Activated T-helper 17 cell treated with anti-CD3 and anti-CD28 coated beads, Interleukin-2, amount 50 U/mL, for 72 hours (primary cell): ENCODE results near the gene CHRM4. TPM values are rescaled to one million over a fixed set of nuclear protein-coding genes. Genes with fewer than 3 reads are reported as not detected.

Experiments
- ATAC-seq: fragments of 150-1000 bp; cut with Tn5 transposase; replicated peaks from 2 replicates; pipeline ENCODE4 v1.10.0; 2021; ENCODE audit warnings: mild to moderate bottlenecking, moderate library complexity
- H3K27ac Mint-ChIP-seq: one replicate; pipeline ENCODE4 v1.8.0; 2022; ENCODE audit warnings: mixed read lengths
- H3K27me3 Mint-ChIP-seq: one replicate; pipeline ENCODE4 v1.8.0; 2022; ENCODE audit warnings: mixed read lengths
- H3K36me3 Mint-ChIP-seq: one replicate; pipeline ENCODE4 v1.8.0; 2022; ENCODE audit warnings: low read depth, mild to moderate bottlenecking, mixed read lengths
- H3K4me1 Mint-ChIP-seq: one replicate; pipeline ENCODE4 v1.8.0; 2022; ENCODE audit warnings: mixed read lengths
- H3K4me3 Mint-ChIP-seq: one replicate; pipeline ENCODE4 v1.8.0; 2022; ENCODE audit warnings: mild to moderate bottlenecking, mixed read lengths
- H3K9me3 Mint-ChIP-seq: one replicate; pipeline ENCODE4 v1.8.0; 2022; ENCODE audit warnings: mixed read lengths
- total RNA-seq, 2 donors: library from RNA; stranded (reverse); gene quantifications; one replicate each; pipeline ENCODE4 v1.2.3, GENCODE V29; 2022

CHRM4 gene
- total RNA-seq, 2 donors from 2014 or later: 0.90 to 6.1 TPM

- H3K4me1 Mint-ChIP-seq: peaks cover 49% of the 10 kb centered on the region
- no peaks in the 10 kb centered on the region for H3K27me3 Mint-ChIP-seq
- peaks cover 6% of the 10 kb centered on the region for H3K36me3 Mint-ChIP-seq
- peak overlapping the region; percentile 82 for H3K27ac Mint-ChIP-seq
- H3K4me3 Mint-ChIP-seq: peak overlapping the region; percentile 92
- ATAC-seq: no peak
- H3K9me3 Mint-ChIP-seq: no peaks in the 10 kb centered on the region
Measured at GRCh38 chr11:46347637-46348311, 43.8 kb downstream of the CHRM4 start.

GRCh38 chr11:46346886-46347636 is 44.5 kb downstream of the CHRM4 start, which contains the start of gene DGKZ:
TSS of gene DGKZ (plus strand) at chr11:46347463. CDS start at chr11:46347660, 197 bp downstream.
- no peaks in the 10 kb centered on the region for H3K9me3 Mint-ChIP-seq
- H3K36me3 Mint-ChIP-seq: peaks cover 6% of the 10 kb centered on the region
- H3K27me3 Mint-ChIP-seq: no peaks in the 10 kb centered on the region
- H3K4me3 Mint-ChIP-seq: peak within 1 kb of the TSS; percentile 92
- ATAC-seq: peak; percentile 72
- H3K27ac Mint-ChIP-seq: peak within 1 kb of the TSS; percentile 85
- peaks cover 46% of the 10 kb centered on the region for H3K4me1 Mint-ChIP-seq

DNA sequence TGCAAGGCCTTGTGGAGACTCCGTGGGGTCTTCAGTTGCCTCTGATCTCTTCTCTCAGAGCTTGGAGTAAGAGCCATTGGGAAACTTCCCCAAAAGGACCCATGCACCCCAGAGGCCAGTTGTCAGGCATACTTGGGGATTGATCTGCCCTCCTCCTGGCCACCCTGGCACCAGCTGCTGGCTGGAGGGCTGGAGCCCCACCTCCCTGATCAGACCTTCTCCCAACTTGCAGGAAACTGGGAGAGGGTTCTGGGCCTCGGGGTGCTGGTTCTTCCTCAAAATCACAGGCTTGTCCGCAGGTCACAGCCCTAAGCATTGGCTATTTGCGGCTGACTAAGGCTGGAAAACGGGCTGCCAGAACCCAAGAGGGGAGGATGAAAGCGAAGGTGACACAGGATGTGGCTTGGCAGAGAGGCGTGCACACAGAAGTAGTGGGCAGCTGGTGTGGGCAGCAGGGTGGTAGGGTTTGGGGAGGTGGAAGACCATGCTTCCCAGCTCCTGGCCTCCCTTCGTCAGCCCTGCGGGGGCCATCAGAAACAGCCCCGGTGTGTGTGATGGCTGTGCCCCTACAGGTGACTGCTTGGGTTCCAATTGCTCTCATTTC is 45.6 kb downstream of the CHRM4 start:
- Mint-ChIP-seq H3K9me3 (no peaks in the 10 kb centered on the region), H3K4me1 (peaks cover 44% of the 10 kb centered on the region), H3K4me3 (peak overlapping the region; percentile 80), H3K36me3 (peaks cover 6% of the 10 kb centered on the region), H3K27ac (peak overlapping the region; percentile 85), H3K27me3 (no peaks in the 10 kb centered on the region)
- peak; percentile 8 for ATAC-seq

GRCh38 chr11:46345131-46345597 is 46.4 kb downstream of the CHRM4 start:
- no peaks in the 10 kb centered on the region for H3K27me3 Mint-ChIP-seq
- ATAC-seq: no peak
- peaks cover 44% of the 10 kb centered on the region for H3K4me1 Mint-ChIP-seq
- peaks cover 6% of the 10 kb centered on the region for H3K36me3 Mint-ChIP-seq
- peak overlapping the region; percentile 80 for H3K4me3 Mint-ChIP-seq
- no peaks in the 10 kb centered on the region for H3K9me3 Mint-ChIP-seq
- H3K27ac Mint-ChIP-seq: peak overlapping the region; percentile 51

DNA sequence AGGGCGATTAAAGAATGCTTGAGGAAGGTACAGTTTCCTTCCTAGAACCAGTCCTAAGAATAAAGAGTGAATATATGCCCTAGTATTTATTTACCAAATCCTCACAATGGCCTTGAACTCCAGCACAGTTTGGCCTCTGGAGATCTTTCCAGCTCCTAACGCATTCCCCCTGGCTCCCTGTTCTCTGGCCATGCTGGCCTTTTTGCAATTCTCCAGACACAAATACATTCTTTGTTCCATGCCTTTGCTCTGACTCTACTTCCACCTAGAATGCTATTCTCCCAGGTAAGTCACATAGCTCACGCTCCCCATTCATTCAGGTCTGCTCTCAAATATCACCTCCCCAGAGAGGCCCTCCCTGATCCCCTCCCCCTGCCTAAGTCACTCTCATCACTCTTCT is 48.1 kb downstream of the CHRM4 start:
- Mint-ChIP-seq H3K4me1 (peaks cover 30% of the 10 kb centered on the region), H3K4me3 (no peak overlapping the region), H3K27ac (no peak overlapping the region), H3K9me3 (no peaks in the 10 kb centered on the region), H3K27me3 (no peaks in the 10 kb centered on the region), H3K36me3 (peaks cover 6% of the 10 kb centered on the region)
- ATAC-seq: no peak

- Mint-ChIP-seq H3K9me3 (no peaks in the 10 kb centered on the region), H3K36me3 (peaks cover 6% of the 10 kb centered on the region), H3K27ac (no peak overlapping the region), H3K4me3 (no peak overlapping the region), H3K27me3 (no peaks in the 10 kb centered on the region), H3K4me1 (peaks cover 30% of the 10 kb centered on the region)
- ATAC-seq: no peak
Measured at GRCh38 chr11:46342239-46342638, 49.3 kb downstream of the CHRM4 start.

DNA sequence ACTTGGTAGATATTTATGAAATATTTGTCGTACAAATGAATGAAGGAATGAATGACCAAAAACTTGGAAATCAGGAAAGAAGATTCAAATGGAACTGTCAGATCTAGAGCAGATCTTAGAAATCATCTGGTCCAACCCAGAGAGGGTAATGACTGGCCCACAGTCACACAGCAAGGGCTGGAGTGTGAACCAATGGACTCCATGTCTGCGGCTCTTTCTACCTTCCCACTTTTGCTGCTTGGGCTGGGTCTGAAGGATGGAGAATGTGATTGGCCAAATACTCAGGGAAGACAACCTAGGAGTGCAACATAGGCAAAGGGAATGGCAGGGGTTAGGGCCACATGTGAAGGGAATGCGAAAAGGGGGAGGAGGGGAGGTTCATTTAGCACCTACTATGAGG is 50.1 kb downstream of the CHRM4 start:
- Mint-ChIP-seq H3K27me3 (no peaks in the 10 kb centered on the region), H3K4me1 (peaks cover 24% of the 10 kb centered on the region), H3K4me3 (no peak overlapping the region), H3K36me3 (no peaks in the 10 kb centered on the region), H3K9me3 (no peaks in the 10 kb centered on the region), H3K27ac (peak overlapping the region; percentile 11)
- no peak for ATAC-seq

DNA sequence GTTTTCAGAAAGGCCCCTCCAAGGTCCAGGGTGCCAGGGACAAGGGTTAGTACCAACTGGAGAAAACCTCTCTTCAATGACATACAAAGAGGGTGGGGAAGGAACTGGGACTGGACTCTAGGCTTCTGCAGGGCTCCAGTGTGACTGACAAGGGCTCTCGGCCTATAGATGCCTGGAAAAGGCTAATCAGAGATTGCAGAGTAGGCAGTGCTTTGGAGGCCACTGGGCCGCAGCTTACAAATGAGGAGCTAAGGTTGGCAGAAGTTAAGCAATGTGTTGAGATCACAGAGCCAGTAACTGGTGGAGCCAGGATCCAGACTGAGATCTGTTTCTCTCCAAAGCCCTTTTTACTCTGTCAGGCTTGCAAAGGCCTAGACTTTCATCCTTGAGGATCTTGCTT is 51.8 kb downstream of the CHRM4 start:
- ATAC-seq: no peak
- Mint-ChIP-seq H3K27me3 (no peaks in the 10 kb centered on the region), H3K4me3 (no peak overlapping the region), H3K27ac (no peak overlapping the region), H3K9me3 (no peaks in the 10 kb centered on the region), H3K36me3 (no peaks in the 10 kb centered on the region), H3K4me1 (peaks cover 10% of the 10 kb centered on the region)

GRCh38 chr11:46338988-46339666 is 52.4 kb downstream of the CHRM4 start:
- H3K27ac Mint-ChIP-seq: no peak overlapping the region
- no peak for ATAC-seq
- H3K36me3 Mint-ChIP-seq: no peaks in the 10 kb centered on the region
- no peak overlapping the region for H3K4me3 Mint-ChIP-seq
- H3K4me1 Mint-ChIP-seq: peaks cover 8% of the 10 kb centered on the region
- H3K27me3 Mint-ChIP-seq: no peaks in the 10 kb centered on the region
- H3K9me3 Mint-ChIP-seq: no peaks in the 10 kb centered on the region

DNA sequence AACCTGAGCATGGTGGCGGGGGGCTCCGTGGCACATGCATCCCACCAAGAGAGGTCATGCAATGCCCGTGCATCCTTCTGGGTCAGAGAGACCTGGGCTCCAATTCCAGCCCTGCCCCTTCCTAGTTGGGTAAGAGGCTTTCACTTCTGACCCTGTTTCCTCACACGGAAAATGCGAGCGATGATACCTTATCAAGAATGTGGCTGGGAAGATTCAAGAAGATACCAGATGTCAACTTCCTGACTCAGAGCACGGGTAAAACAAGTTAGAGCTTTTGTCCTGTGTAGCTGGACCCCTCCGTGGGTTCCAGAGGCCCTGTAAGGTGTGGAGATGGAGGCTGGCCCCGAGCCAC is 53.0 kb downstream of the CHRM4 start:
- Mint-ChIP-seq H3K9me3 (no peaks in the 10 kb centered on the region), H3K36me3 (no peaks in the 10 kb centered on the region), H3K4me1 (peaks cover 8% of the 10 kb centered on the region), H3K27ac (no peak overlapping the region), H3K27me3 (no peaks in the 10 kb centered on the region), H3K4me3 (no peak overlapping the region)
- ATAC-seq: no peak

- ATAC-seq: no peak
- H3K27ac Mint-ChIP-seq: no peak overlapping the region
- no peak overlapping the region for H3K4me3 Mint-ChIP-seq
- H3K9me3 Mint-ChIP-seq: no peaks in the 10 kb centered on the region
- H3K27me3 Mint-ChIP-seq: no peaks in the 10 kb centered on the region
- peaks cover 8% of the 10 kb centered on the region for H3K4me1 Mint-ChIP-seq
- H3K36me3 Mint-ChIP-seq: no peaks in the 10 kb centered on the region
Measured at GRCh38 chr11:46337626-46338345, 53.8 kb downstream of the CHRM4 start.

- Mint-ChIP-seq H3K9me3 (no peaks in the 10 kb centered on the region), H3K27ac (no peak overlapping the region), H3K36me3 (no peaks in the 10 kb centered on the region), H3K27me3 (no peaks in the 10 kb centered on the region), H3K4me3 (no peak overlapping the region), H3K4me1 (peaks cover 8% of the 10 kb centered on the region)
- ATAC-seq: no peak
Measured at GRCh38 chr11:46336563-46337180, 54.9 kb downstream of the CHRM4 start.

- Mint-ChIP-seq H3K4me1 (peaks cover 10% of the 10 kb centered on the region), H3K27ac (no peak overlapping the region), H3K9me3 (no peaks in the 10 kb centered on the region), H3K27me3 (no peaks in the 10 kb centered on the region), H3K4me3 (no peak overlapping the region), H3K36me3 (no peaks in the 10 kb centered on the region)
- ATAC-seq: no peak
Measured at GRCh38 chr11:46335890-46336562, 55.5 kb downstream of the CHRM4 start.
